Chondrocyte (in vitro differentiated cells): ENCODE results near the gene MED13L. TPM values are rescaled to one million over a fixed set of nuclear protein-coding genes. Genes with fewer than 3 reads are reported as not detected.

Experiments
- DNase-seq: peaks from one replicate; pipeline ENCODE4 v3.0.0; 2021; ENCODE audit warnings: mixed read lengths, low spot score
- H3K27ac Mint-ChIP-seq: one replicate; pipeline ENCODE4 v1.8.0; 2021; ENCODE audit warnings: mild to moderate bottlenecking, moderate library complexity, mixed read lengths; ENCODE audit not compliant: unreplicated experiment
- H3K27me3 Mint-ChIP-seq: 2 replicates; pipeline ENCODE4 v1.8.0; 2021; ENCODE audit warnings: low read depth, mixed read lengths
- H3K36me3 Mint-ChIP-seq: 2 replicates; pipeline ENCODE4 v1.8.0; 2021; ENCODE audit warnings: low read depth, mixed read lengths
- H3K4me1 Mint-ChIP-seq: 2 replicates; pipeline ENCODE4 v1.8.0; 2021; ENCODE audit warnings: low read depth, mild to moderate bottlenecking, mixed read lengths
- H3K4me3 Mint-ChIP-seq: one replicate; pipeline ENCODE4 v1.8.0; 2021; ENCODE audit warnings: mild to moderate bottlenecking, moderate library complexity, mixed read lengths; ENCODE audit not compliant: unreplicated experiment
- H3K9me3 Mint-ChIP-seq: 2 replicates; pipeline ENCODE4 v1.8.0; 2021; ENCODE audit warnings: low read depth, mixed read lengths
- total RNA-seq: library from RNA; stranded (reverse); gene quantifications from 3 replicates; pipeline ENCODE4 v1.2.1, GENCODE V29; 2021
- TF ChIP-seq, protein P1 (sequence below): fragments of 200-600 bp; sonication (generic); IDR thresholded peaks from 2 replicates; pipeline ENCODE4 v1.5.0; 2021; ENCODE audit warnings: antibody characterized with exemption, mild to moderate bottlenecking, moderate library complexity

Gene MED13L
- total RNA-seq, 1 donor from 2014 or later = 162 TPM

DNA sequence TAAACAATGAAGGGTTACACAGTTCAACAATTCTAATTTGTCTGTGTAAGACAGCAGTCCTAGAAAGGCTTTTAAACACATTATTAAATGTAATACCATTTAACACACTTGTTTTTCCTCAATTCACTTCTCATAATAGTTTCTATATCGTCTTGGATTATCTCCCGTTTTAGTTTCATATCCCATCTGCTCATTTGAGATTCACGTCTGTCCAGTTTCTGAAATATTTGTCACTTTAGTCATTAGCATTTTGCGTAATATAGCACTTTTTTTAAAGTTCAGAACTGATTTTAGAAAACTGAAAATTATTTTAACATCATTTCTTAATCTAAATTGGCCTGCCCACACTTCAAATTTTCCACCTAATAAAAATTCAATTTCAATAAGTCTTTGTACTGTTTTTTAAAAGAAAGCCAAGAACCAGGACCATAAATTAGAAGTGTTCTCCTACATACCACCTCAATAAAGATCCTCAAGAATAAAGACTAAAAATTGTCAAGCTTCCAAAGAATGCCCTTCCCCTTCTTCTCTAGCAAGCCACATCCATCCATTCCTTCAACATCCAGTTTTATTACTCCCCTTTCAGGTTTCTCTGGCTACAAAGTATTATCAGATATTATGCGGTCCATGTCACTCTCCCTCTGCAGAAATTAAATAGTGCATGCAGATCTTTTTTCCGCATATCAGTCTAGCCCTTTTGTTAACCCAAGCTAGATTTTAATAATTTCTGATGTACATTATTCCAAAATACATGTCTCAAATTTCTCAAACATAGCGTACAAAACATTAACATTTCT lies 11.9 kb downstream of the MED13L start:
- TF ChIP-seq, protein P1, sequence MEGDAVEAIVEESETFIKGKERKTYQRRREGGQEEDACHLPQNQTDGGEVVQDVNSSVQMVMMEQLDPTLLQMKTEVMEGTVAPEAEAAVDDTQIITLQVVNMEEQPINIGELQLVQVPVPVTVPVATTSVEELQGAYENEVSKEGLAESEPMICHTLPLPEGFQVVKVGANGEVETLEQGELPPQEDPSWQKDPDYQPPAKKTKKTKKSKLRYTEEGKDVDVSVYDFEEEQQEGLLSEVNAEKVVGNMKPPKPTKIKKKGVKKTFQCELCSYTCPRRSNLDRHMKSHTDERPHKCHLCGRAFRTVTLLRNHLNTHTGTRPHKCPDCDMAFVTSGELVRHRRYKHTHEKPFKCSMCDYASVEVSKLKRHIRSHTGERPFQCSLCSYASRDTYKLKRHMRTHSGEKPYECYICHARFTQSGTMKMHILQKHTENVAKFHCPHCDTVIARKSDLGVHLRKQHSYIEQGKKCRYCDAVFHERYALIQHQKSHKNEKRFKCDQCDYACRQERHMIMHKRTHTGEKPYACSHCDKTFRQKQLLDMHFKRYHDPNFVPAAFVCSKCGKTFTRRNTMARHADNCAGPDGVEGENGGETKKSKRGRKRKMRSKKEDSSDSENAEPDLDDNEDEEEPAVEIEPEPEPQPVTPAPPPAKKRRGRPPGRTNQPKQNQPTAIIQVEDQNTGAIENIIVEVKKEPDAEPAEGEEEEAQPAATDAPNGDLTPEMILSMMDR = no peak
- no peak for DNase-seq
- H3K36me3 Mint-ChIP-seq = no peaks in the 10 kb centered on the region
- H3K4me1 Mint-ChIP-seq = peaks cover 31% of the 10 kb centered on the region
- no peak overlapping the region for H3K4me3 Mint-ChIP-seq
- H3K27me3 Mint-ChIP-seq = no peaks in the 10 kb centered on the region
- H3K27ac Mint-ChIP-seq = no peak overlapping the region
- no peaks in the 10 kb centered on the region for H3K9me3 Mint-ChIP-seq

DNA sequence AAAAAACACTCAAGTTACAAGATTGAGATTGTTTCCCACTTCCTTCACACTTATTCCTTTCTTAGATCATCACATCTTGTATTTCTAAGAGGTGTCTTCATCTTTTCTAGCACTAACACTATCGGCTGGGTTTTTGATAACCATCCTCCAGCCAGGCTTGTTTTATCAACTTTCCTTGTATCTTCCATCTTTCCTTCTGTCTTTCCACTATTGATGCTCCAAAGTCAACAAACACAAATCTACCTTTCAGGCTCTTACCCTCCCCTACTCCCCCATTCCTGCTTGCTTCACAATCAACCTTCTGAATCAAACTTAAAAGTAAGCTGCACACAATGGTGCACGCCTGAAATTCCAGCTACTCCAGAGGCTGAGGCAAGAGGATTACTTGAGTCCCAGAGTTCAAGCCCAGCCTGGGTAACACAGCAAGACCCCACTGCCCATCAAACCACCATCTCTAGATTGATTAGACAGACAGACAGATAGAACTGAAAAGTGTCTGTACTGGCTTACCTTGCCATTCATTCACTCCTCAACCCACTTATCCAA lies 12.9 kb downstream of the MED13L start:
- TF ChIP-seq, protein P1 = no peak
- H3K27ac Mint-ChIP-seq = peak overlapping the region; percentile 4
- H3K27me3 Mint-ChIP-seq = no peaks in the 10 kb centered on the region

DNA sequence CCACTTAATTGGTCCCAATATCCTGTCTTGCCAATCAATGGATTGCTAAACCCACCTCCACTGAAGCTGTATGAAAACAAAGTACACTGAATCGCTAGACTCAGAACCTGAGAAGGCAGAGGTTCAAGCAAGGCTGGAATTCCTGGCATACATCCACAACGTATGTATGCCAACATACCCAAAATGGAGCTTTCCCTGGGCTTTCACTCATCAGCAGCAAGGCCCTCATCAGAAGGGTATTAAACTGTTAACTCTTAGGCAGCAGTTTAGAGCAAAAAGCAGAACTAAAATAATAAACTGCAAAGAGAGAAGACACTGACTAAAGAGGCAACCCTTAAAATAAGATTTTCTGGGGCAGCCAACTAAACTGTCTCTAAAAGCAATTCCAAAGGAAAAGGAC lies 13.6 kb downstream of the MED13L start:
- peak overlapping the region; percentile 67 for H3K27ac Mint-ChIP-seq
- no peaks in the 10 kb centered on the region for H3K9me3 Mint-ChIP-seq
- H3K36me3 Mint-ChIP-seq = no peaks in the 10 kb centered on the region
- H3K4me1 Mint-ChIP-seq = peaks cover 37% of the 10 kb centered on the region
- no peak overlapping the region for H3K4me3 Mint-ChIP-seq
- H3K27me3 Mint-ChIP-seq = no peaks in the 10 kb centered on the region
- TF ChIP-seq, protein P1 = no peak
- DNase-seq = no peak

More for the DNA sequence above, 12.9 kb downstream of the MED13L start:
- H3K4me1 Mint-ChIP-seq = peaks cover 33% of the 10 kb centered on the region
- DNase-seq = no peak
- H3K4me3 Mint-ChIP-seq = no peak overlapping the region
- no peaks in the 10 kb centered on the region for H3K9me3 Mint-ChIP-seq
- H3K36me3 Mint-ChIP-seq = no peaks in the 10 kb centered on the region

DNA sequence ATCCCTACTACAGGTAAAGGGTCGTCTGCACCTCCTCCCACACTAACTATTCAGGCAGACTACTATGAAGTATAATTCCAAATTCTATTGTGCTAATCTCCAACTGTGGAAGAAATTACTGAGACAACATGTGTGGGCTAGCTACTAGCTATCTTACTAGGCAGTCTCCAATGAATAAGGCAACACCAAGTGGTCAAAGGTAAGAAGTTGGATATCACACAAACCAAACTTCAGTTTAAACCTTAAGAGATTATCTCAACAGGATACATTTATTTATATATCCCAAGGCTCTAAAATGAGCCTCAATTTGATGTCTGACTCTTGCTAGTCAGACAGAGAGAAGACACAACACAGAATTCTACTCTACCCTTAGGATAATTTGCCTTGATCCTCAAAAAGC lies 14.1 kb downstream of the MED13L start:
- no peak for DNase-seq
- Mint-ChIP-seq H3K27ac (peak overlapping the region; percentile 67), H3K36me3 (no peaks in the 10 kb centered on the region), H3K9me3 (no peaks in the 10 kb centered on the region), H3K27me3 (no peaks in the 10 kb centered on the region), H3K4me3 (no peak overlapping the region), H3K4me1 (peaks cover 41% of the 10 kb centered on the region)
- TF ChIP-seq, protein P1 = no peak

DNA sequence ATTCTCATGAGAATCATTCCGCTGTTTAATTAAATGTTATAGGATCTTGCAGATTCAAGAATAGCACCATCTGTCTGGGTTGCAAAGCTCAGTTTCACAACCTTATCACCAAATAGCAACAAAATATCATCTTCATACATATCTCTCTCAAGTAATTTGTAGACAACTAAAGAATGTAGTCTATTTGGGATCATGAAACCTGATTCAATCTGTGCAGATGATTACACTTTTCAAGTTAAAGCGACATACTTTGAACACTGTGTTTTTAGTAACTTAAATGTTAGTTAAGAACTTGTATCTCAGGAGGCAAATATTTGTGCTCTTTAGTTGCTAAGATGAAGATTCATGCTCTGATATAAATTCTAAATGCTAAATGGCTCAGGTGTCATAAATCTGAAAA lies 14.8 kb downstream of the MED13L start:
- Mint-ChIP-seq H3K9me3 (no peaks in the 10 kb centered on the region), H3K4me1 (peaks cover 48% of the 10 kb centered on the region), H3K27ac (peak overlapping the region; percentile 76), H3K4me3 (no peak overlapping the region), H3K36me3 (no peaks in the 10 kb centered on the region), H3K27me3 (no peaks in the 10 kb centered on the region)
- no peak for DNase-seq
- TF ChIP-seq, protein P1 = no peak
